ENCODE data around the gene TUBB2B. TPM values are rescaled to one million over a fixed set of nuclear protein-coding genes. Genes with fewer than 3 reads are reported as not detected.

The TUBB2B gene
- total and polyA plus RNA-seq, 2 donors (not counting 3 experiments of a cell fraction or from before 2014, with no cell fraction given), result 5.1 to 8.3 TPM

DNA sequence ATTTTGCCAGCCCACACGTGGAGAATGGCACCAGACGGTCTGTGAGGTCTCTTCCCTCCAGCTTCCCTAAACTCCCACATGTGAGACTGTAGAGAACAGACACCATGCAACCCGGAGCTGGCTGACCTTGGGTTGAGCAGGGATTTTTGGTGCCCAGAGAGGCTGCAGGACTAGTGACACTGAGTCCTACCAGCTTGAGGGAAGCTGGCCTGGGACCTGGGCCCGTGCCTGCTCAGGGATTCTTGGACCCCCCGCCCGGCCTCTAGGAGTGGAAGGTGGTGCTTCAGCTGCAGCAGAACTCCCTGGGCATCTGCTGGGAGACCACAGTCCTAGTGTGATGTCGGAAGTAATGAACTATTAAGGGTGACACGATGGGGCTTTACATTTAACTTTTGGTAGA is 34.5 kb upstream of the TUBB2B start:
- ChIA-PET POLR2A (no interaction called here), CTCF (interaction anchor here (0.9 to 4.4 kb wide), 3 partner anchors 10 to 13 kb away, joined by 3 to 25 read pairs (median 4); no protein-coding TSS in a partner anchor)
- FAIRE-seq (no peak), DNase-seq (ENCODE audit: low read depth, low spot score) (no peak)
- peaks cover 7% of the 10 kb centered on the region for H3K4me1 ChIP-seq (ENCODE audit: control insufficient read depth, extremely low read depth, insufficient read depth, low read length)
- H3K9me1 ChIP-seq (replicated peaks; ENCODE audit: control insufficient read depth, extremely low read depth, insufficient read depth, low read length), result no peaks in the 10 kb centered on the region
- dilution Hi-C loops (cut with MboI; ENCODE audit: extremely low pct_ligation_motif_present, low sequenced_read_pairs) (no loop called here), intact Hi-C loops (cut with micrococcal nuclease) (no loop called here)
- H3K4me3 ChIP-seq (replicated peaks in 1 of 3; ENCODE audit: insufficient read depth in 1 of 3, low read depth in 1 of 3, low read length in 3 of 3), result no peak overlapping the region
- H3K9ac ChIP-seq (replicated peaks; ENCODE audit: extremely low read depth, insufficient read depth, low read length), result no peak overlapping the region
- H4K20me1 ChIP-seq (replicated peaks; ENCODE audit: control insufficient read depth, extremely low read depth, insufficient read depth, low read length), result no peaks in the 10 kb centered on the region
- H3K79me2 ChIP-seq (ENCODE audit: control insufficient read depth, insufficient read depth, low read length), result peaks cover 72% of the 10 kb centered on the region
- no peaks in the 10 kb centered on the region for H3K9me3 ChIP-seq (replicated peaks; ENCODE audit: control insufficient read depth, insufficient read depth, low read length)
- H3K4me2 ChIP-seq (ENCODE audit: insufficient read depth, low read length), result no peak overlapping the region
- H3K27ac ChIP-seq (ENCODE audit: insufficient read depth, low read depth, low read length), result no peak overlapping the region
- peaks cover 3 to 13% of the 10 kb centered on the region in 2 experiments for H3K36me3 ChIP-seq (ENCODE audit: control insufficient read depth in 2 of 2, extremely low read depth in 1 of 2, insufficient read depth in 2 of 2, low read length in 2 of 2)
- peaks cover 0 to 4% of the 10 kb centered on the region in 2 experiments for H3K27me3 ChIP-seq (ENCODE audit: control insufficient read depth in 2 of 2, insufficient read depth in 2 of 2, low read length in 2 of 2)
- TF ChIP-seq POLR2A (IDR thresholded peaks at IDR 0.05; ENCODE audit: low read depth, low read length), result no peak
- TF ChIP-seq, protein P1, sequence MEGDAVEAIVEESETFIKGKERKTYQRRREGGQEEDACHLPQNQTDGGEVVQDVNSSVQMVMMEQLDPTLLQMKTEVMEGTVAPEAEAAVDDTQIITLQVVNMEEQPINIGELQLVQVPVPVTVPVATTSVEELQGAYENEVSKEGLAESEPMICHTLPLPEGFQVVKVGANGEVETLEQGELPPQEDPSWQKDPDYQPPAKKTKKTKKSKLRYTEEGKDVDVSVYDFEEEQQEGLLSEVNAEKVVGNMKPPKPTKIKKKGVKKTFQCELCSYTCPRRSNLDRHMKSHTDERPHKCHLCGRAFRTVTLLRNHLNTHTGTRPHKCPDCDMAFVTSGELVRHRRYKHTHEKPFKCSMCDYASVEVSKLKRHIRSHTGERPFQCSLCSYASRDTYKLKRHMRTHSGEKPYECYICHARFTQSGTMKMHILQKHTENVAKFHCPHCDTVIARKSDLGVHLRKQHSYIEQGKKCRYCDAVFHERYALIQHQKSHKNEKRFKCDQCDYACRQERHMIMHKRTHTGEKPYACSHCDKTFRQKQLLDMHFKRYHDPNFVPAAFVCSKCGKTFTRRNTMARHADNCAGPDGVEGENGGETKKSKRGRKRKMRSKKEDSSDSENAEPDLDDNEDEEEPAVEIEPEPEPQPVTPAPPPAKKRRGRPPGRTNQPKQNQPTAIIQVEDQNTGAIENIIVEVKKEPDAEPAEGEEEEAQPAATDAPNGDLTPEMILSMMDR (IDR thresholded peaks at IDR 0.05; ENCODE audit: extremely low read depth in 1 of 2, insufficient read depth in 1 of 2, low read depth in 1 of 2, low read length in 2 of 2), result no peak
- TF ChIP-seq FOS (IDR thresholded peaks at IDR 0.05; ENCODE audit: borderline replicate concordance, insufficient read depth, low read length), result no peak
- no peak for TF ChIP-seq MYC (IDR thresholded peaks at IDR 0.05; ENCODE audit: low read depth, low read length)
- TF ChIP-seq, protein P2, sequence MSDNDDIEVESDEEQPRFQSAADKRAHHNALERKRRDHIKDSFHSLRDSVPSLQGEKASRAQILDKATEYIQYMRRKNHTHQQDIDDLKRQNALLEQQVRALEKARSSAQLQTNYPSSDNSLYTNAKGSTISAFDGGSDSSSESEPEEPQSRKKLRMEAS (IDR thresholded peaks at IDR 0.05; ENCODE audit: insufficient read depth, insufficient read length), result no peak
- no peak for TF ChIP-seq POLR2AphosphoS5 (IDR thresholded peaks at IDR 0.05; ENCODE audit: insufficient read depth, low read depth, low read length)
- no peak for TF ChIP-seq EZH2 (IDR thresholded peaks at IDR 0.05; ENCODE audit: borderline replicate concordance, low read depth, low read length, severe bottlenecking)
- no peak for TF ChIP-seq JUN (IDR thresholded peaks at IDR 0.05; ENCODE audit: borderline replicate concordance, insufficient read depth, insufficient read length, low read depth)
- no peak for TF ChIP-seq GATA2 (IDR thresholded peaks at IDR 0.05; ENCODE audit: insufficient read depth, insufficient read length, low read depth, low read length)
- BruUV-seq (replicated peaks), result no TSS peak
- no peak overlapping the region for H2AFZ ChIP-seq (ENCODE audit: low read depth, low read length)
